ENCODE data around the gene UBAP1L.
"Not testable (repeated sequence)": the region's sequence is repeated elsewhere in the genome, so short reads cannot be mapped to it uniquely, and the experiment has no call there.

The UBAP1L gene

DNA sequence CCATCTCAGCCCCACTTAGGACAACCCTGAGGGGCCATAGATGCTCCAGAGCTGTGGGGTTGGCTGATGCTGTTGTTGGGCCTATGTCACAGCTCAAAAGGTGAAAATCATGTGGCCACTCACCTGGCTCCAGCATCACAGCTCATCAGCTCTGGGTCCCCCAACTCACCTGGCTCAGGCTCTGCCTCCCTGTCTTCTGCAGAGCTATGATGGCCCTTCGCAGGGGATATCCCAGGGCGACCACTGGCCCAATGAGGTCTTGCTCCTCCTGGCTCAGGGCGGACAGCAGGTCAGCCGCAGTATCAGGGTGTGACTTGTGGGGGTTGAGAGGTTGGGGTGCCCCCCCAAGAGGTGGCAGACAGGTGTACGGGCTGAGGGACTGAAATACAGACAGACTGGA is 15.7 kb downstream of the UBAP1L start:
- DNase-seq = no peak

DNA sequence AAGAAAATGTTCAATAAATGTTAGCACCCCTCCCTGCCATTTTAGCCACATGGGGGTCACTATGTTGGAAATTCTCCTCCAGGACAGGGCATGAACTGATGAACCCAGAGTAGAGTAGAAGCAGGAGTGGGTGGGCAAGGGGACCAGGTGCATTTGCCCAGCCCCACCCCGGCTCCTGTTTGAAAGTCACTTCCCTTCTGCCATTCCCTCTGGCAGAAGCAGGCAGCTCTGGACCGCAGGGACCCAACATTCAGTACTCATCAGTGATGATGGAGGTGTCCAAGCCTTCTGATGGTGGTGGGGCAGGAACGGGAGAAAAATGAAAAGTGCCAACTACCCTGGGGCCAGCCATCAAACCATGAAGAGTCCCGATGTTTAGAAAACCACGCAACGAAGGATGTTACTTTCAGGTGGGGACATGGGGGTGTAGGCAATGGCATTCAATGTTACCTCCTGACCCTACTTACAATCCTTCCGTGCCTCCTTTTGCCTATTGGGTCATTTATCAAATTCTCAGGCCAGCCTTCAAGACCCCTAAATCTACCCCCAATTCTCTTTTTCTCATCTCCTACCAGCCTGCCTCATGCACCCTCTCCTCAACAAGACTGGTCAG is 17.2 kb downstream of the UBAP1L start:
- DNase-seq = no peak

DNA sequence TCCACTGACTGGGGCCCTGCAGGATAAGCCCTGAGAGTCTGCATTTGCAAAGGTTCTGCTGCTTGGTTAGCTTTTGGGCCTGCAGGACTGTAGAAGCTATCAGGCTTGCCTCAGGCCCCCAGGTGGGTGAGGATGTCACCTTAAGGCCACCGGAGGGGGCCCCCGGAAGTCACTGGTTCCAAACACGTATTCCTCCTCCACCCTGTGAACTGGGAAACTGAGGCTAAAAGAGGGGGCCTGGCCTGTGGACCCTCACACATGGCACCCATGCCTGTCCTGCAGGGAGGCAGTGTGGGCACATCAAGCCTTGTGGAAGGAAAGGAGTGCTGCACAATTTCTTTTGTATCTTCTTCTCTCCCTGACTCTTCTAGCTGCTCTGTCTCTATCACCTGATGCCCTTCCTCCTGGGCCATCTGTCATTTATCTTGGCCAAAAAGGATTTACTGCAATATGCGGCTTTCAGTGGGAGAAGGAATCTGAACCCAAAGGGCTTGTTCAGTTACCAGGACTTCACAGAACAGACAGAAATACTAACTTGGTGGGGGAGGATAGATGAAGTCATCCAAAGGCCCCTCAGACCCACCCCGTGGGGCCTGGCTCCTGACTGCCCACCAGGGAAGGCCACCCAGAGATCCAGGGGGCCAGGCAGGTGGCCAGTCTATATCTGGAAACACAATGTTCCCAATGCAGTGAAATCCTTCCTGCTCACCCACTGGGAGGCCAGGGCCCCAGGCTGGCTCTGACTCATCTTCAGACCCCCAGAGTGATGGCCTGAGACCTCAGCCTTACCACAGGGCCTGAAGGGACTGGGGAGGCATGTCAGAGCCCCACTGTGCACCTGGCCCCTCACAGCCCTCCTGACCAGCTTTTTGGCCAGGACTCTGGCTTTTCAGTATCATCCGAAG is 18.3 kb downstream of the UBAP1L start:
- DNase-seq = no peak

DNA sequence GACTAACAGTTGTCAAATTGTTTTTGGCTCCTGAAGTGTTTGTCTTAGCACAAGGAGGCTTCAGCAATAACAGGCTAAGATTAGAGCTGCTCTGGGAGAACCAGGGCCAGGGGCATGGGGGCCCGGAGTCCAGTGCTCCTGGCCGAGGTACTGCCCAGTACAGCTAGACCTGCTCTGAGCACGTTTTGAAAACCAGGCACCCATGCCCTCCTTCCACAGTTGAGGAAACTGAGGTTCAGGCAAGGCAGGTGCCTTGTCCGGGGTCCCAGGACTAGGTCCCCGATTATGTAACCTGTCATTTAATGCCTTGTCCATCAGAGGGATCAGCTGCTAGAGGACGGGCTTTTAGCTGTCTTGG is 19.3 kb downstream of the UBAP1L start:
- no peak for DNase-seq

- no peak for DNase-seq
Measured at GRCh38 chr15:65095011-65095746, 19.8 kb downstream of the UBAP1L start.

- no peak for DNase-seq
Measured at GRCh38 chr15:65094294-65094995, 20.6 kb downstream of the UBAP1L start.

- not testable (repeated sequence) for DNase-seq
Measured at GRCh38 chr15:65093793-65094170, 21.2 kb downstream of the UBAP1L start.

DNA sequence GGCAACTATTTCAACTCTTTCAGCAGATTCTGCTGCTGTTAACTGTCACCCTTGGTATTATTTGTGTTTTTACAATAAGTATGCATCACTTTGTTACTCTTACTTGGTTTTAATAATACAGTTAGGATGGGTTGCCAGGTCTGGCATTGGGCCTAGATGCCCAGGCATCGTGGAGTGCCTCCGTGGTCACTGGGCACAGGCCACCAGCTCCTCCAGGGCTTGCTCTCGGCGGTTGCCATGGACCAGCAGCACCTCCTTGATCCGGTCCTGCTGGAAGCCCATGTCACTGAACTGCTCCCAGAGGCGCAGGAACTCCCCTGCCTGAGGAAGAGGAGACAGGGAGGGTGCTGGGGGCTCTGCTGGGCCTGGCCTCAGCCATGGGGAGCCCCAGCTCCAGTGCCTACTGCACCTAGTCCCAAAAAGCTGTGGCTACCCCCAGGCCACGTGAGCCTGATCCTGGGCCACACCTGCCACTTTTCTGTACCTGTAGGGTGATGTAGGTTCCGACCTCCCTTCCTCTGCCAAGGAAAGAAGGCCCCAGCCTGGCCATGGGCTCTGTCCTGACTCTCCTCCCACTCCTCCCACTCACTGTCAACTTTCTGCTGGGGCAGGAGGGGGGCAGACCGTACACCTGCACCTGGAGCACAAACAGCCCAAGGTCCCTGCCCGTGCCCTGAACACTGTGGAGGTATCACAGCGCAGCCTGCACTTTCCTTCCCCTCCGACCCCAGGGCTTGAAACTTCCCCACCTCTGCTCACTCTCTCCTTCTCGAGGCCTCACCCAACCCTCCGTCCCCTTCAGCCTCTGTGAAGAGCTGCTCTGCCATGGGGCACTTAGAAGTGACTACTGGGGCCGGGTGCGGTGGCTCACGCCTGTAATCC is 21.8 kb downstream of the UBAP1L start:
- no peak for DNase-seq

DNA sequence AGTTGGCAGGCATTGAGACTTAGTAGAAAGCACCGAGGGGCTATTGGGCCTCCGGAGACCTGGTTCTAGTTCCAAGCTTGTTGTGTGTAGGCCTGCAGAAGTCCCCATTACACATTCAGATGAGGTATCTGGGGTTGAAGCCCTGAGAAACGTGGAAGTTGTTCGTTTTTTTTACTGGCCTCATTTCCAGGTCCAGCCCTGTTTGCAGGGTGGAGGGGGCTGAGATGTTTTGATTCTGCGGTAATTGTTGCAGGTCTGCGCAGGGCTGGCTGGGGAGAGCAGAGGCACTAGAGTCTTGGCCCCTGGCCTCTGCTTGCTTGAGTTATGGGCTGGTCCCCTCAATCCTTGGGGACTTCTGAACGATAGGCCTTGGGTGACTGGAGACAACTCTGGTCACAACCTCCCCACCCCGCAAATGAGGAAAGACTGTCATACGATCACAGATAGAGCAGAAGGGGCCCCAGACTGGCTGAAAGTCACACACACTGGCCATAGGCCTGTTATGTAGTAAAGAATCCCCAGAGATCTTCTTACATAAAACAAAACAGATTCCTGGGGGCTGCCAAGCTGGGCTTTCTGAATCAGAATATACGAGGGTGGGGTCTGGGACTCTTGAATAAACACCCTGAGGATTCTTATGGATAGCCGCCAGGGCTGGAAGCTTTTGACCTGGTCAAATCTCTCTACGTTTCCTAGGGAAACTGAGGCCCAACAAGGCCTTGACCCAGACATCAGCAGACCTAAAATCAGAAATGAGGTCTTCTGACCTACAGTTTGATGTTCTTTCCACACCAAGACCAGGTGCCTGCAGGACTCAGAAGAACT is 22.8 kb downstream of the UBAP1L start:
- DNase-seq = no peak

- DNase-seq = no peak
Measured at GRCh38 chr15:65089206-65089824, 25.7 kb downstream of the UBAP1L start.

DNA sequence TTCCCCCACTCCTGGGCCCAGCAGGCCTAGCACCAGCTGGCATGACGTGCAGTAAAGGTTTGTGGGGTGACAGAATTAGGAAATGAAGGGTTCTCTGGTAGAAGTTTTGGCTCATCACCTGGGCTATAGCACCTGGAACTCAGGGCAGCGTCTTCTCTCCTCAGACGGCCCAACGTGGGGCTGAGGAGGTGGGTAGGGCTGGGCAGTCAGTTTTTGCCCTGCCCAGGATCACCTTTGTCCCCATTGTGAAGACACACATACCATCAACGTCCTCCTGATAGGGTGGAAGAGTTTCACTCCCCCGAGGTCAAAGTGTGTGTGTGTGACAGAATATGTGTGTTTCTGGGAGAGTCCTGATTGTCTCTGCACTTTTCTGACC is 26.4 kb downstream of the UBAP1L start:
- no peak for DNase-seq

GRCh38 chr15:65087873-65088642 is 26.9 kb downstream of the UBAP1L start:
- DNase-seq = no peak

GRCh38 chr15:65087411-65087810 is 27.6 kb downstream of the UBAP1L start:
- no peak for DNase-seq

DNA sequence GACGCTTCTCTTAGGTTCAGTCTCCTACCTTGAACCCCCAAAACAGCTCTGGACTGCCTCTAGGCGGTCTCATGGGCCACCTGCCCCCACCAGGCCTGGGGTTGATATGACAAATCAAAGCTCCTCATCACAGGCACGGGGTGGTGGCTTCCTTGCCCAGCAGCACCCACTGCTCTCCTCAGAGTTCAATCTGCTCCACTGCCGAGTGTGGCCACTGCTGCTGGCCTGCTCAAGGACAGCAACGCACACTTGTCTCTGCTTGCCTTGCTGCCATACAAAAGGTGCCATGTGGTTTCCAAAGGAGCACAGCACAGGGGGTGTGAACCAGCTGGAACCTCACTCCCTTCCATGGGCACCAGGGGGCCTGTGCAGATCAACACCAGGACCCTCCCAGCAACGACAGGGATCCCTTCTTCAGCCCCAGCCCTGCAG is 28.3 kb downstream of the UBAP1L start:
- DNase-seq = no peak

DNA sequence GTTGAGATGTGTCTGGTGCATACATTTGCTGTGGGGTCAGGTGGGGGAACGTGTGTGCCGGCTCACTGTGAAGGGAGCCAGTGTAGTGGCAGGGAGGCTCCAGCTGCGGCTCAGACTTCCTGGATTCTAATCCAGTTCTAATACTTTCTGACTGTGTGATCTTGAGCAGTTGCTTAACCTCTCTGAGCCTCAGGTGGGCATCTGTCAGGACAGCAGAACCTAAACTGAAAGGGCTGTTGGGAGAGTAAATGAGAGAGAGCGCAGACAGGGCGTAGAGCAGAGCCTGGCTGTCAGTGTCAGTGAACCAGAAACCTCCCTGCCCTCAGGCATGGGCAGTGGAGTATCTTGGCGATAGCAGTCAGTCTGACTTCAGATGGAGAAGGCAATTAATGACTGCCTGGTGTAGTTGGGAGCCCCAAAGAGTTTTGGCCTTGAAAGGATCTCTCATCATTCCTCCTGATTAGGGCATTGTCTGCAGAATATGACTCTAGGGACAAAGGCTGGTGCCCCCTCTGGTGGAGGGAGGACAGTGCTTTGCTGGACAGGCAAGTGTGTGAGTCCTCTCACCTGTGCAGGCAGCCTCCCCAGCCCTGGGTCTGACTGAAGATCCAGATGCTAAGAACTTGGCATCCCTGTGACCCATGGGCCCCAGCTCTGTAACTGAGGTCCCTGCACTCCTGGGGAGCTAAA is 28.9 kb downstream of the UBAP1L start:
- DNase-seq = no peak

- DNase-seq = no peak
Measured at GRCh38 chr15:65085207-65085753, 29.7 kb downstream of the UBAP1L start.

DNA sequence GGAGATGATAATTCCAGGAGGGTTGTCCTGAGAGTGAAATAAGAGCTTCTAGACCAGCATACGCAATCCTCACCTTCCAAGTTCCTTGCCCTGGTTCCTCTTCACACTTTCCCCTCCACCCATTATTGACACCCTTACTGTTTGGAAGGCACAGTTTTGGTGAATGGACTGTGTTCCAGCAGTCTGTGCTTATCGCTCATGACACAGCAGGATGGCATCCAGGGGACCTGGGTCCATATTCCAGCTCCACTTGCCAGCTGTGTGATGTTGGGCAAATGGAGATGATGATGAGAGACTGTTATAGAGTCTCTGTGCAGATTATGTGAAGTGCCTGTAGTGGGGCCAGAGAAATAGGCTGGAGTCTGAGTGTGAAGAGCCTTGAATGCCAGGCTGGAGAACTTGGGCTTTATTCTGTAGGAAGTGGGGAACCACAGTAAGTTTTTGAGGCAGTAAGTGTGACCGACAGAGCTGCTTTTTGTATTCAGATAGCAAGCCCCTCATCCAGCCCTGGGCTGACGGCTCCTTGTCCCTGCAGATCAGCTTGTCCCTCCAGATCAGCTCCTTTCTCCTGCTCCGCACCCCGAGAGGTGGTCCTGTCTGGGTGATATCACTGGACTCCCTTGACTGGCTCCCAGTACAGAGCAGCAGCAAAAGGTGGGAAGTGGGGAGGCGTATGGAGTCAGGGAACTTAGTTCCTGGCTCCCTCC is 30.3 kb downstream of the UBAP1L start:
- no peak for DNase-seq

GRCh38 chr15:65083262-65083701 is 31.7 kb downstream of the UBAP1L start:
- no peak for DNase-seq
